Stimulated activated CD8-positive, alpha-beta memory T cell treated with anti-CD3 and anti-CD28 coated beads, Interleukin-4, amount 100 ng/mL, for 4 hours (primary cell): ENCODE measurements around the gene TRPC4AP.
A peak's percentile ranks its signal among the peaks of the same experiment; 100 is the strongest.
"Not testable (repeated sequence)": the region's sequence is repeated elsewhere in the genome, so short reads cannot be mapped to it uniquely, and the experiment has no call there.

Experiments
- DNase-seq, 2 donors: peaks; one replicate each; pipeline ENCODE4 v3.0.0-alpha.2; 2020; ENCODE audit warnings: low read depth in 2 of 2, low spot score in 1 of 2

The TRPC4AP gene

GRCh38 chr20:35092524-35093266 lies at the start of gene TRPC4AP:
Gene TRPC4AP, minus strand, starts transcription at chr20:35092807. Its CDS starts 26 bp downstream, at chr20:35092781.
- peak; percentile 71 to 74 for DNase-seq

- no peak for DNase-seq
Measured at GRCh38 chr20:35135867-35136586, 43.4 kb upstream of the TRPC4AP start.

- DNase-seq, result no peak
Measured at GRCh38 chr20:35134880-35135279, 42.3 kb upstream of the TRPC4AP start.

GRCh38 chr20:35134472-35134871 lies 41.9 kb upstream of the TRPC4AP start:
- no peak for DNase-seq

- no peak for DNase-seq
Measured at GRCh38 chr20:35133735-35134134, 41.1 kb upstream of the TRPC4AP start.

GRCh38 chr20:35133031-35133430 lies 40.4 kb upstream of the TRPC4AP start:
- DNase-seq, result no peak

- DNase-seq, result no peak
Measured at GRCh38 chr20:35131934-35132333, 39.3 kb upstream of the TRPC4AP start.

- no peak for DNase-seq
Measured at GRCh38 chr20:35129647-35130069, 37.1 kb upstream of the TRPC4AP start.

GRCh38 chr20:35125753-35126152 lies 33.1 kb upstream of the TRPC4AP start:
- no peak for DNase-seq

- no peak for DNase-seq
Measured at GRCh38 chr20:35122756-35123405, 30.3 kb upstream of the TRPC4AP start.

GRCh38 chr20:35121186-35121585 lies 28.6 kb upstream of the TRPC4AP start:
- no peak for DNase-seq

GRCh38 chr20:35120012-35120701 lies 27.6 kb upstream of the TRPC4AP start:
- no peak for DNase-seq

GRCh38 chr20:35117629-35118028 lies 25.0 kb upstream of the TRPC4AP start:
- DNase-seq, result no peak

GRCh38 chr20:35117196-35117595 lies 24.6 kb upstream of the TRPC4AP start:
- no peak for DNase-seq

- no peak for DNase-seq
Measured at GRCh38 chr20:35116258-35116657, 23.7 kb upstream of the TRPC4AP start.

GRCh38 chr20:35115606-35116005 lies 23.0 kb upstream of the TRPC4AP start:
- DNase-seq, result no peak

- not testable (repeated sequence) for DNase-seq
Measured at GRCh38 chr20:35112276-35112675, 19.7 kb upstream of the TRPC4AP start.

- no peak for DNase-seq
Measured at GRCh38 chr20:35111141-35111888, 18.7 kb upstream of the TRPC4AP start.

GRCh38 chr20:35108921-35109320 lies 16.3 kb upstream of the TRPC4AP start:
- no peak for DNase-seq

GRCh38 chr20:35106827-35107380 lies 14.3 kb upstream of the TRPC4AP start:
- no peak for DNase-seq
